ENCODE measurements around the gene MITF.

The MITF gene

DNA sequence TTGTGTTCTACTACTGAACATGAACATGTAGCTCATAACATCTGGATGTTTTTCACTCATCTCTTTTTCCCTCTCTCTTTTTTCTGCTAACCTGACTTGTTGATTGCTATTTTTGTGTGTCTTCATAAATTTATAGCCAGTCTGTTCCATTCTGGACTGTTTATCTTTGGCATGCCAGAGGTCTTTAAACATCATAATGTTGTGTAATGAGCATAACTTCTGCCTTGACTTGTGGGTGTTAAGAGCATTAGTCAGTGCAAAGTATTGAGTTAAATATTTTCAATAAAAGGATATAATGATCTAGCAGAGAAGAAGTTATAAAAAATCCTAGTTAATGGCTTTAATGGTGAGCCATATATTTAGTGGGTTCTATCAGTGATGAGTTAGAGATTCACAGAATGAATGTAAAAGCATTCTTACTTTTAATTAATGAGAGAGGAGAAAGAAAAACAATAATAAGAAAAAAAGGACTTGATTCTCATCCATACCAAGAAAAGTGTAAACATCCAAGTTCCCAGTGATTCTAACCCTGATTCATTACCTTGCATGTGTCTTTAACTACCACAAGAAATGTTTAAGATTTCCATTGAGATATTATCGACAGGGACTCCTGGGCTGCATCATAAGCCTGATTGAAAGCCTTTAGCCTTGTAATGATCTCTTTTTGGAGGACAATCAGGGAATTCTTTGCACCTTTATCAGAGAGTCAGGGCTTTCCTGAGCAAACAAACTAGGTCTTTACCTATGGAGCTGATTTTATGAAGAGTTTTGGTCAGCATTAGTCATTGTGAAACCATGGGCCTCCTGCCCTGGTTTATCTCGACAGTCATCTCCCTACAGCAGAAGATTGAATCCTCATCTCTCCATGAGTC, 22.9 kb downstream of the MITF start:
- DNase-seq = peak; percentile 69

DNA sequence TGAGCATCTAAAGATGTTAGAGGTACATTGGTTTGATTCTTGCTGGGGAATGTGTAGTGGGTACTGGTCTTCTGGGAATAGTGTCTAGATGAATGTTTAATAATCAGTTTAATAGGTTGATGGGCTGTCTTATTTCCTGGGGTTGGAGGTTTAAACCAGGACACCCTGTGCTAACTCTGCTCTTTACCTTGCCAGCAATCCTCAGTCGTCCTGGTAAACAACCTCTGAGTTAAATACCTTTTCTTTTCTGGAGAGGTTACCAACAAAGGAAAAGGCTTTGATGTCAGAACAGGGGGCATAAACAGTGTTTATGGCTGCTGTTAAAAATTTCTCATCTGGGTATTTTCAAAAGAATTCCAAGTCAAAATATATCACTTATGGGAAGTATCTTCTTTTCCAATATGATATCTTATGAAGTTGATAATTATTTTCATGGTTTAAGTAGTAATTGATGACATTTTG, 23.5 kb downstream of the MITF start:
- DNase-seq = no peak

- peak; percentile 51 for DNase-seq
Observed at GRCh38 chr3:69763458-69763857, 24.2 kb downstream of the MITF start.

- no peak for DNase-seq
Observed at GRCh38 chr3:69764121-69764741, 25.0 kb downstream of the MITF start.

- DNase-seq = peak; percentile 45
Observed at GRCh38 chr3:69764861-69765260, 25.6 kb downstream of the MITF start.

DNA sequence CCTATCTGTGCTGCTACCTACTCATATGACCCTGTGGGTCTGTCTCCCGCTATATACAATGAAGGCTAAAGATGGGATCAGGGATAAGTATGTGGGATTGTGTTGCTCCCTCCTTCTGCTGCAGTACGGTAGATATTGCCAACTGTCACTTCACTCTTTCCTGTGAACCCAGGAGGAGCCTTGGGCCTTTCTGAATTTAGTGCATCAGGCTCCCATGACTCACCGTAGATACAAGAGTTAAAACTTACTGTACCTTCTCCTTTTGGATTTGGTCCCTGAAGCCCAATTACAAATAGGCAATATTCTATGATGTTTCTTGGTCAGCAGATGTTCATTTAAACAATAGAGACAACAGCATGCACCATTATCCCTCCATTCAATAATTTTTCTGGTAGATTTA, 27.4 kb downstream of the MITF start:
- DNase-seq = no peak

- DNase-seq = peak; percentile 5
Observed at GRCh38 chr3:69767571-69767970, 28.3 kb downstream of the MITF start.

DNA sequence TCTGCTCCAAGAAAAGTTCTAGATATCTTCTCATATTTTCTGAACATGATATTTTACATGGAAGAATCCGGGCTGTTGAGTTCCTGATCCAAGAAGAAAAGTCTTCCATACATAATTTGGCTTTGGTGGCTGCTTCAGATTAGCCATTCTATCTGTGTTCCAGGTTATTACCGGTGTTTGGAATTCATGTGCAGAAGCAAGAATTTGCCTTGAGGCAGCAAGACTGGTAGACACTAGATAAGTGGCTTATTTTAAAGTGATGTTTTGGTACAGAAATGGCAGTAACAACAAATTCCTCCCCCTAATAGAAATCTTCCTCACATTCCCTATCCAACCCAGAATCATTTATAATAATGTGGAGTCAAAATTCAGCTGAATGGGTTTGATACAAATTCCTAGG, 29.2 kb downstream of the MITF start:
- no peak for DNase-seq

DNA sequence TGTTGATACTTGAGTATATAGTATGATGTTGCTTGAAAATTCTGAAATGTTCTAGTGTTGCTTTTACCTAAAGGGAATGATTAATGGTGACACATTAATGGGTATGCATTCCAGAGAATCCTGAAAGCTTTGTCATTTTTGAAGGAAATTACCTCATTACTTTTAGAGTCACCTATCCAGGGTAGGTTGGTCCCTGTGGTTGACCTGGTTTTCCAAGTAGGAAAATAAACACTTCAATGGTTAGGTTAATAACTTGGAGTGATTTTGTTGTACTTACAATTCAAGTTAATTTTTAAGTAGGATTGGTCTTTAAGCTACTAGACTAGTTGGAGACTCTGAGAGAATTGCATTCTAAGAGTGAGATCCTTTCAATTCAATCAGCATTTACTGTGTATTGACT, 31.0 kb downstream of the MITF start:
- peak; percentile 96 for DNase-seq

- peak; percentile 79 for DNase-seq
Observed at GRCh38 chr3:69770976-69771634, 31.8 kb downstream of the MITF start.

GRCh38 chr3:69772152-69772867, 33.0 kb downstream of the MITF start:
- DNase-seq = no peak

GRCh38 chr3:69774029-69774428, 34.8 kb downstream of the MITF start:
- no peak for DNase-seq

DNA sequence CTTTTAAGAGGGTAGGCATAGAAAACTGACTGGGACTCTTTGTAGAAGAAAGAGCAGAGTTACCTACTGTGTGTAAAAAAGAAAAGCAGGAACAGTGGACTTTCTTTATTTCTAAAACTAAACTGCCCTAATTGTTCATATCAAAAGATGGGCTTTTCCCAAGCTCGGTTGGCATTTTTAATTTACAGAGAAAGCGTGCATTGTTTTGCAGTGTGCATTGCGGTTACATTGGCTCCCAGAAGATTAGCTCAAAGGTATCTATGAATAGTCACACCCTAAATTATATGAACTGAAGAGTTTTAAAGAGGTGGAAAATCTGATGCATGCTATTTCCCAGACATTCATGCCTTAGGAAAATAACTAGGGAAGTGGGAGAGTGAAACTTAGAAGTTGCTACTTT, 36.5 kb downstream of the MITF start:
- DNase-seq = no peak

DNA sequence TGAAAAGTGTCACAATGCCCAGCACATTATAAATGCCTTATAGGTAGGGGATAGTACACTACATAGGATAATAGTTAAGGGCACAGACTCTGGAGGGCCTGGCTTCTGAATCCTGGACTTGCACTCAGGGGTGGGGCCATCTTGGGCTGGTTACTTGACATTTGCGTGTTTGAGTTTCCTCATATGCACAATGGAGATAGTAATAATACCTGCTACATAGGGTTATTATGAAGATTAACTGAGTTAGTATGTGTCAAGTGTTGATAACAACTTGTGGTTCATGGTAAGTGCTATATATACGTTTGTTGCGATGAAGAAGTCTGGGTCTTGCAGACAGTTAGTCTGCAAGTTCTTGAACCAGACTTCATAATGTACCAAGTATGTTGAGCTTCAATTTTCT, 37.0 kb downstream of the MITF start:
- DNase-seq = no peak

DNA sequence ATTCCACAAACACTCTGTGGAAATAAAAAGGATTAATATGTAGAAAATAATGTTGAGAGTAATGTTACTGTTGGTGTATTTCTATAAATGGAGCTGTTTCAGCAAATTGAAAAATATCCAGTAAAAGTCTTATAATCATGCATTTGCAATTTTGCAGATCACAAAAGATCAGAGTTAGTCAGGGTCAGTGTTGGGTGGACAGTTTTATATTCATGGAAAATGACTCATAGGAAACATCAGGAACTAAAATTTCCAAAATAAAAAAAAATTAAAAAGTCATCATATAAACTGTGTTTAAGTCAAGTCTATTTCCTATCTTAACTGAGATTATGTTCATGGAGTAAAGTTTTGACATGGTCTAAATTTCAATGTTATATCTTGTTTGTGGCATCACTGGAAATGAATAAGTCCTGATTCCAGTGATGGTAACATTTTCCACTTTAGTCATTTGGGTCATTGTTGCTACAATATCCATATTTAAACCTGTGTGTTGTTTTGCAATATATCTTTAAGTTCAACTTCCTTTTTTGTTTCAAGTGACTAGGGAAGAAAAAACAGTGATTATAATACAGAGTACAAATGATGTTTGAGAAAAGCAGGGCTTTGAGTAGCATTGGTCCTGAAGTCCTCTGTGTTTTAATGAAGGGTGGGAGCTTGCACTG, 37.8 kb downstream of the MITF start:
- no peak for DNase-seq

GRCh38 chr3:69777582-69777967, 38.3 kb downstream of the MITF start:
- DNase-seq = no peak

DNA sequence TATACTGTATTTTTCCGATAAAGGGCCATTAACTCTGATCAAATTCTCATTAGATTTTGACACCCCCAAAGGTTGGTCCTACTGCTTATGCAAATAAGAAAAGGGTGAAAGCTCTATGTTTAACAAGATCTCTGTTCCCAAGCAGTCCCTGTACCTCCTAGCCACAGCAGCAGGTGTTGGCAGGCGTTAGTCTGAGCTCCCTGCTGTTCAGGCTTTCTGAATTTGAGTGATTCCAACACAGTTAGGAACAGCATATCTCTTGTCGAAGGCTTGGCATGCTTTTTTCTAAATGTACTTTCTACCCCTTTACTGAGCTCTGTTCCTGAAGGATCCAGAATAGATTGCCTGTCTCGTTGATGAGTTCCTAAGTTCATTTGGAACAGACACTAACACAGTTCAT, 42.3 kb downstream of the MITF start:
- DNase-seq = no peak

DNA sequence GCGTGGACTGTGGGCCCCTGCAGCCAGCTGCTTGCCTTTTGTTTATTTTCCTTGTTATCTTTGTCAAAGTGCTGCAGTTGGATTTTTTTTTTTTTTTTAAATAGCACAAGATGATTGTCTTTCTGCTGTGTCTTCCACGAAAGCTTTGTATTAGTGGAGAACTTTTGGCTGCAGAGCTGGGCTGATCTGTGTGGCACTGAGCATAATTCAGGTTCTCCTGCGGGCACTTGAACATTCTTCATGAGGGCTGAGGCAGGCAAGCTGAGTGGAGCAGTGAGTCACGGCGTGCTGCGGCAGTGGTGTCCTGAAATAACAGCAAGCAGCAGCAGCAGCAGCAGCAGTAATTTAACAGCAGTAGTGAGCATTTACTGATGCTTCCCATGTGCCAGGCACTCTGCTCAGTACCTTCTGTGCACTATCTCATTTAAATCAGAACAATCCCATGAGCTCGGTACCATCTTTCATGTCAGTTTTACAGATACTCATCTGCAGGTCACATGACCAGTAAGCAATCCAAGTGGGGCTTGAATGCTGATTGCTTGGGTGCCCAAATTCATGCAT, 45.8 kb downstream of the MITF start:
- peak; percentile 85 for DNase-seq

DNA sequence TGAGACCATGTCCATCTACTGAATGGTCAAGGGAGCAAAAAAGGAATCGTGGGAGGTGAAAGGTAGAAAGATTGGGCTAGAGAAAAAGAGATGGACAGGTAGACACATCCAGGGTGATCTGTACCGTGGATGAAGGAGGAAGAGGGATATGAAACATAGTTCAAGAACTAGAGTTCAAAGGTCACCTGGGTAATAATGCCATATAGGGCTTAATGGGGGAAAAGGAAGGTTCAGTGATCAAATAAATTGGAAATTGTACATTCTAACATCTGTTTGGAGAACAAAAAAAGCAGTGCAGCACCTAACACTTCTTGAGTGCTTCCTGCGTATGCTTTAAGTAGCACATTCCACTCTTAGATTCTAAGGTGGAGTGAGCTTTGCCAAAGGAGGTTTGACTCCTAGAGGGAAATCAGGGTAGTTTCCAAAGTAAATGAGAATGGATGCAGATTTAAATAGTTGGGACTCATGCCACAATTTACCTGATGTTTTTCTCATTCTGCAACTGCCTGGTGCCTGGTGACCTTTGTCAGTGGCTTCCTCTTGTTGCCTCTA, 46.6 kb downstream of the MITF start:
- no peak for DNase-seq

- no peak for DNase-seq
Observed at GRCh38 chr3:69786854-69787253, 47.6 kb downstream of the MITF start.

GRCh38 chr3:69787436-69788168, 48.3 kb downstream of the MITF start:
- DNase-seq = peak; percentile 77
